HTR-8/SVneo (cell line): ENCODE measurements around the gene ARHGEF38.
A peak's percentile ranks its signal among the peaks of the same experiment; 100 is the strongest.
"Not testable (repeated sequence)": the region's sequence is repeated elsewhere in the genome, so short reads cannot be mapped to it uniquely, and the experiment has no call there.

Experiments used
- DNase-seq: peaks from one replicate; pipeline ENCODE4 v3.0.0; 2011; ENCODE audit warnings: low spot score, mixed read lengths; ENCODE audit not compliant: insufficient read length
- FAIRE-seq: peaks from 2 replicates; lab custom pipeline; 2011; peaks lifted over from hg19 to GRCh38; lab: Jason Lieb, UNC

The ARHGEF38 gene

DNA sequence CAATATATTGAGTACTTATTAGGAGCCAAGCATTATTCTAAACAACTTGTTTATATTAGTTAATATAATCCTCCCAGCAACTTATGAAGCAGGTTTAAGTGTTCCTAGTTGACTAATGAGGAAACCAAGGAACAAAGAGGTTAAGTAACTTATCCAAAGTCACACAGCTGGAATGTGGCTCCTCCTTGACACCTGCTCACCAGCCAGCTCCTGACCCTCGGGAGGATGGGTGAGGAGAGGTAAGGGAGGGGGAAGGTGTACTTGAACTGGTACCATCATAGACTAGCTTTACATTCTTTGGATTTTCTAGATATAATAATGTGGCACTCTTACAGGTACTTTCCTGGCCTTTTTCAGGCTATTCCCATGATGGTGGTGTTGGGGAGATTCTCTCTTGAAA lies 50.7 kb downstream of the ARHGEF38 start:
- FAIRE-seq (no peak), DNase-seq (no peak)

DNA sequence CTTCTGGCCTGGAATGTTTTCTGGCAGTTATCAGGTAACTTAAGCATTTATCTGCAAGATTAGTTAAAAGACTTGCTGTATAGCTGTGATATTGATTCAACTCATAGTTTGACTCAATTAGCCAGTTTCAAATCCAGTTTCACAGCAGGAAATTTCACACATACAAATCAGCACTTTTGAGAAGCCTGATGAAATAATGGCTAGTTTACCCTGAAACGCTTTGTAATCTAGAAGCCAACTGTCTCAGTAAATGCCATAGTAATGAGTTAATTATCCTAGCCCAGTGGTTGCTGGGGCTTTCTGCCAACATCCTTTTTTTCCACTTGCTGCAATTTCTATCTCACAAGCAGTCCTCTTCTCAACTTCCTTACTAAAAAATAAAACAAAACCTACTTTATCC lies 53.1 kb downstream of the ARHGEF38 start:
- DNase-seq, result no peak
- FAIRE-seq, result no peak

DNA sequence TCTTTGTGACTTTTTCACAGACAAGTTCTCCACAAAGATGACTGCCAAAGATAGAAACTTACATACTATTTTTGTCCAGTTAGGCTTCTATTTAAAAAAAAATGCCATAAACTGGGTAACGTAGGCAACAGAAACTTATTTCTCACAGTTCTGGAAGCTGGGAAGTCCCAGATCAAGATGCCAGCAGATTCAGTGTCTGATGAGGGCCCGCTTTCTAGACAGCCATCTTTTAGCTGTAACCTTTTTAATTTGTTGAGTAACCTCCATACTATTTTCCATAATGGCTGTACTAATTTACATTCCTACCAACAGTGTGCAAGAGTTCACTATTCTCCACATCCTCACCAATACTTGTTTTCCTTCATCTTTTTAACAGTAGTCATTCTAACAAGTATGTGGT lies 55.5 kb downstream of the ARHGEF38 start:
- FAIRE-seq, result no peak
- no peak for DNase-seq

DNA sequence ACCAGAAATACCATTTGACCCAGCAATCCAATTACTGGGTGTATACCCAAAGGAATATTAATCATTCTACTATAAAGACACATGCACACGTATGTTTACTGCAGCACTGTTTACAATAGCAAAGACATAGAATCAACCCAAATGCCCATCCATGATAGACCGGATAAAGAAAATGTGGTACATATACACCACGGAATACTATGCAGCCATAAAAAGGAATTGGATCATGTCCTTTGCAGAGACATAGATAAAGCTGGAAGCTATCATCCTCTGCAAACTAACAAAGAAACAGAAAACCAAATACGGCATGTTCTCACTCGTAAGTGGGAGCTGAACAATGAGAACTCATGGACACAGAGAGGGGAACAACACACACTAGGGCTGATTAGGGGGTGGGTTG lies 57.4 kb downstream of the ARHGEF38 start:
- FAIRE-seq, DNase-seq: not testable (repeated sequence)

DNA sequence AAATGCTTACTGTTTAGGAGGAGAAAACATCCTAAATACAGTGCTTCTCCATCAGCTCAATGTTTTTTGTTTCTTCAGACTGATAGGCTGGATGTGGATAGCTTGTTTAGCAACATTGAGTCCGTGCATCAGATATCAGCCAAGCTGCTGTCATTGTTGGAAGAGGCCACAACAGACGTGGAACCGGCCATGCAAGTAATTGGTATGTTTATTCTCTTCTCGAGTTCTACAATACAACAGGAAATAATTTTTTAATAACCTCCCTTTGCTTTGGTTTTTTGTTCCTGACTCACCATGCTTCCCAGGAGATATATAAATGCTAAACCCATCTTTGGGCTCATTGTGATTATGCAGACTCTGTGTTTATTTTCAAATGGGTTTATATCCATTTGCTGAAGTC lies 60.9 kb downstream of the ARHGEF38 start:
- no peak for DNase-seq
- FAIRE-seq, result no peak

DNA sequence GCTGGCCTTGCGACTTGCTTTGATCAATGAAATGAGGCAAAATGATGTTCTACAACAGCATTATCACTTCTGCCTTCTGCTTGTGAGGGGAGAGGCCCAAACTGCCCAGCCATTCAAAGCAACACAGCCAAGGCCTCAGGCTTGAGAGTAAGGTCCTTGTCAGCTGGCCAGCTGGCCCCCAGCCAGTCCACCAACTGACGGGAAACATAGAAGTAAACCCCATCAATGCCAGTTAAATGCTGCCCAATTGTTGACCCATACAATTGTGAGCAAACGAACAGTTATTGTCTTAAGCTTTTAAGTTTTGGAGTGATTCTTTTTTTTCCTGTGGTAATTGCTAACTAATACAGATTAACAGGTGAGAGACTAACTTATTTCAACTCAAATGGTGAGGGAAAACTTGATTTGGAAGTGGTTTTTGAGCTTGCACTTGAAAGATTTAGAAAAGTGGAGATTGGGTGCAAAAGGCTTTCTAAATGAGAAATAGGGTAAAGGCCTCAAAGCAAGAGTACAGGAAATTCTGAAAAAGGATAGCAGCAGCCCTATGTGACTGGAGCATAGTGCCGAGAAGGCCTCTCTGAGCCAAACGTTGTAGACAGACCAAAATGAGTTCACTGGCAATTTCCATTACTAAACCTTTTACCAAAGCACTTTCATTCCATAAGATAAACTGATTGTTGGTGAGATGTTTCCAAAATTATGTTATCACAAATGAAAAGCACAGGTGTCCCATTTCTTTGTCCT lies 66.9 kb downstream of the ARHGEF38 start:
- FAIRE-seq (no peak), DNase-seq (no peak)

DNA sequence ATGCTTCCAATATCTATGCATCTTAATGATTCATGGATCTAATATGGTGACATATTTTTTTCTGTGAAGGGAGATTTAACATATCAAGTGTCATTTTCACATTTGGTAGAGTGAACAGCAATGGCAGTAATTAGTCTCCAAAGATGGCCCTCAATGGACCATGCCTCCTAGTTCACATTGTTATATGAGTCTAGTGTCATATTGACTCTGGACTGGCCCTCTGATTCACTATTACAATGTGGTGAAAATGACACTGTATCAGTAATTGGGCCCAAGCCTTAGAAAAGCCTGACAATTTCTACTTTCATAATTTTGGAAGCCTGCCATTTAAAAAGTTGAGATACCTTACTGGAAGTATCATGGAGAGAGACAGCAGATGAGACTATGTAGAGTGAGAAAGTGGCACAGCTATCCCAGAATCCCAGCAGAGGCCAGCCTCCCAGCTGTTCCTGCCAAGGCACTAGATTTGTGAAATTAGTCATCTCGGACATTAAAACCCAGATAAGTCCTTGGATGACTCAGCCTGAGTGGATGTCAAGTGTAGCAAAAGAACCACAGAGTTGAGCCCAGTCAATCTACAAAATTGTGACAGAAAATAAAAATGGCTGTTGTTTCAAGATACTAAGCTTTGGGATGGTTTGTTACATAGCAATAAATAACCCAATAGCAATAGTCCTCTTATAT lies 68.4 kb downstream of the ARHGEF38 start:
- no peak for FAIRE-seq
- peak; percentile 7 for DNase-seq

DNA sequence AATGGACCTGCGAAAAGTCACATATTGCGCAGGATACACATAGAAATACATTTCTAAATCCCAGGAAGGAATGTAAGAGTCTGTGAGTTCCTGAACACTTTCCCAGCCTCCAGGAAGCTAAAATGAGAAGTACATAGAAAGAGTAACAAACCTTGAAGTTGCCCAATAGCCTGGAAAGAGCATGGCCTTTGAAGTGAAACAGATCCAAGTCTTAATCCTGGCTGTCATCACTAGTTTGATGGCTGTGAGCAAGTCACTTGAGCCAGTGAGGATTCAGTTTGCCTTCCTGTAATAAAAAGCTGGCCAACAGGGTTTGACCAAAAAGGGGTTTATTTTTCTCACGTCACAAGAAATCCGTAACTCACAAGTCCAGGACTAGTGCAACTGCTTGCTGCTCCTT lies 69.8 kb downstream of the ARHGEF38 start:
- FAIRE-seq (no peak), DNase-seq (no peak)

DNA sequence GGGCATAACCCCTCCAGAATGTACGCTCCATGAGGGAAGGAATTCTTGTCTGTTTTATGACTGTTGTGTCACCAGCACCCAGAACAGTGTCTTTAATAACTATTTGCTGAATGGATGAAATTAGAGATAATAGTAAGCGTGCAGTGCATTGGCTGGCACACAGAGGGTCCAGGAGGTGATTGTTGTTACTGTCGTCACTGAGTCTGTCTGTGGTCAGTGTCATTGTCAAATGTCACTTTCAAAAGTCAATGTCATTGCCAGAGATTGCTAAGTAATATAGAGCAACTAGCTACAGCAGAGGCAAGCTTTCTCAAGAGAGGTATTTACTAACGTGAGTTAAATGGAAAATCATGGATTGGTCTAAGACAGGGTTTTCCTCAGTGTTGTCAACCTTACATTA lies 70.7 kb downstream of the ARHGEF38 start:
- FAIRE-seq (no peak), DNase-seq (no peak)

DNA sequence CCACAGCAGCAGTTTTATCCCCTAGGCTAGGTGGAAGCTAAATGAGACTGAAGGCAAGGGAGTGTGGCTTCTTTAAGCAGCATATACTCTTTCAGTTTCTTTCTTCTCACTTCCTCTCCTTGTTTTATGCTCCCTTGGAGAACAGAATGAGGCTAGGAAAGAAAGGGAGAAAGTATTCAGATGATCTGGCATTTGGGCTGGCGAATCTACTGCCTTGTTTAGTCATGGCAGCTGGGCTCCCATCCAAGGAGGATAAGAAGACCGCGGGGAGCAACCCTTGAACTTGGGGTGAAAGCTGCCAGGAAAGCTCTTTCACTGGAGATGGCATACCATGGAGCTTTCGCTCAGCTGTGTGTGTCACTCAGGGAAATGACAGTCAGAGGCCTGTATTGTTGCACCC lies 72.1 kb downstream of the ARHGEF38 start:
- no peak for FAIRE-seq

DNA sequence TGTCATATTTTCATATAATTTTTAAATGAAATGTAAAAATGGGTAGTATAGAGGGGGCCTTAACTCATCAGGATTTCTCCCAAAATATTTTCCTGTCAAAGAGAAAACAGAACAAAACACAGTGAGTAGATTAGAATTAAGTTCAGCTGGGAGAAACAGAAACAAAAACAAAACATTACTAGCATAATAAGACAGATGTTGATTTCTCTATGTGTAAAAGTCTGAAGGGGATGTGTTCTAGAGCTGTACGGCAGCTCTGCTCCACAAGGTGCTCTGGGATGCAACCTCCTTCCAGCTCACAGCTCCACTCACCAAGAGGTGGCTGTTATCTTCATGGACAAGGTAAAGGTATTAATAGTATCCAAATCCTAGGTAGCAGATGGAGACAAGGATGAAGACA lies 72.8 kb downstream of the ARHGEF38 start:
- no peak for FAIRE-seq
- DNase-seq, result no peak

More for the DNA sequence above, 72.1 kb downstream of the ARHGEF38 start:
- DNase-seq, result no peak

DNA sequence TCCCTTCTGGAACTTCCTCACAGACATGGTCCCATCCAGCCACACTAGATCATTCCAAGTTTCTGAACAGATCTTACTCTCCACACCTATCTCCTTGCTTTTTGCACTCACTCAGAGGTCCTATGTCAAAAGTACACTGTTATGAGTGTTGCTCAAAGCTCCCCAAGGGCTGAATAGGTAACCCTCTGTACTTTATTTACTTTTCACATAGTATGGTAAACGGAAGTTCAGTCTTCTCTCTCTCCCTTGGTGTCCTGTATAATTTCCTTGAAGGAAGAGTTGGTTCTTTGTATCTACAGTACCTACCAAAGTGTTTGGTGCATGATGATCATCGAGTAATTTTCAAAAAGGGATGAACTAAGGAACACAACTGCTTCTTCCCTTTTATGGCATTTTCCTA lies 74.4 kb downstream of the ARHGEF38 start:
- no peak for FAIRE-seq
- no peak for DNase-seq

DNA sequence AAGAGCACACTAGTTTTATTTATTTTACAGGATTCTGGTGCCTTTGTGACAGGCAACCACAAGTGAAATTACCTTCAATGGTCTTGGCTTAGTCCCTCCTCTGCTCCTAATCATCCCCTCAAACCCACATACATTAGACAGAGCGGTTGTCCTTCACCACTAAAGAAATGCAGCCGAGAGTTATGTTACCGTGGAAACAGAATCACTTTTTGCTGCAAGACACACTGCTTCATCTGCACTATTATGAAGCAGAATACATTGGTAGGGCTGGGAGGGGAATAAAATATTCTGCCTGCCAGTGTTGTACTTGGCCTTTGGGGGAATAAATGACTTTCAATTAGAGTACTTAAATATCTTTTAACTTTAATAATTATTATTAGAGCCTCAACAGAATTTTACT lies 75.2 kb downstream of the ARHGEF38 start:
- DNase-seq (no peak), FAIRE-seq (no peak)

DNA sequence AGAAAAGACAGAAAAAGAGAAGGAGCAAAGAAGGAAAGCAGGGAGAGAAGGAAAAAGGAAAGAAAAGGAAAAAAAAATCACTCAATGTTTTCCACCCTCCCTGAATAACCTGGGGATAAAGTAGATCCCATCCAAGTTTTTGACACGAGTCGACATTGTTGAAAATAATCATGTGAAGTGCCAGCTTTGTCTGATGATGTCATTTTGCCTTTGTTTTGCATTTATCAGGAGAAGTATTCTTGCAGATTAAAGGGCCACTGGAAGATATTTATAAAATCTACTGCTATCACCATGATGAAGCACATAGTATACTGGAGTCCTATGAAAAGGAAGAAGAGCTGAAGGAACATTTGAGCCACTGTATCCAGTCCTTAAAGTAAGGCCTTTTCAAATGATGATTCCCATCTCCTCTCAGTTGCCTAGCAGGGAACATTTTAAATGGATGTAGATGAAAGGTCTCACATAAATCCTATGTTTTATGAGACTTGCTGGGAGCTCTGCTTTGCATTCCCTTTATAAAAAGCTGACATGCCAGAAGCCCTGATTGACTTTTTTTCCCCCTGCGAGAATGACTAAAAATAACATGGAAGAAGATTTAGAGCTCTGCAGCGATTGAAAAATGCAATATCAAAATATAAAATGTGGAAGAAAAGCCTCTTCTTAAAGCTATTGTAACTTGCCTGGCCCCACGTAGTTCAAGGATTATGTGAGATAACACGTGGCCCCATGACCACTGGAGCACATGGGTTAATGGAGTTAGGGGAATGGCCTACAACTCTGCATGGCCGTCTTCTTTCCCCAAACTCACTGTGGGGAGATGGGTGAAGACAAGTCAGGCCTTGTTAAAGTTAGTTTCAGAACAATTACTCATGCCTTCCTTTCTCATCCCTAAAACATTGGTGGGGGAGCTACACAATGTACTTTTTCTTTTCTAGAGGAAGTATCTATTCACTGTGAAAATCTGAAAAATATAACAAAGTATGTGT lies 78.5 kb downstream of the ARHGEF38 start:
- DNase-seq (no peak), FAIRE-seq (no peak)

DNA sequence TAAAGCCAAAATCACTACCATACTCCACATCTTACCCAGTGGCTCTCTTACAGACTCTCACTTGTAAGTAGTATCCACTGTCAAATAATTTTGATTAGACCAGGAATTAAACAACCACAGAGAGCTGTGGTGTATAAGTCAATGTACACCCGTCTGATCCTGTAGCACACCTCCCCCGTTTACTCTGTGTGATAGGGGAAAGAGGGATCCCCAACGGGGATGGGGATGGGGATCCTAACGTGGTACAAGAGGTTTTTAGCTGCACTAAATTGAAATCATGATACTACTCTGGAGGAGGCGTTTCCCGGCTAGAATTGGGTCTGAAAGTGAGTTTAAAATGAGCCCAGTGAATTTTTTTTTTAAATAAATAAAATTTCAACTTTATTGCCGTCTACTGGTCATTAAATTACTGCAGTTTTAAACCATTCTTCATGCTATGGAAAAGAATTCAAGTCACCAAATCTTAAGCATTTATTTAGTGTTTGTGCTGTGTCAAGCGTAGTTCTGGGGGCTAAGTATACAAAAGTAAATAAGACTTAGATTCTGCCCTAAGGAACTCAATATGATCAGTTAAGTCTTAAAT lies 79.5 kb downstream of the ARHGEF38 start:
- DNase-seq (no peak), FAIRE-seq (no peak)

DNA sequence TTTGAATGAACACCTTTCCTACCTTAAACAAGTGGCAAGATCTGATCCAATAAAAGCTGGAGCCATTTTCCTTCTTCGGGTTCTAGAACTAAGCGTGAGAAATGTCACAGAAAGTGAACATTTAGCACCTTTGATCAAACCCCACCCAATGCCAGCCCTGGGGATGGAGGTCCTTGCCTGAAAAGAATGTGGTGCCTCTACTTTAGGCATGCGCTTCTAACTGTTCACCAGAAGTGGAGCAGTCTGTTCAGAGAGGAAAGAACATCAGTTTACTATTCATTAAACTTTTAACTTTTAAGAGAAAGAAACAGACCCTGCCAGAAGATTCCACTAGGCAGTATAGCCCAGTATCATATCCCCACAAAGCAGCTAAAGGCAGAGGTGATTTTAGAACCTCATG lies 80.2 kb downstream of the ARHGEF38 start:
- no peak for FAIRE-seq
- DNase-seq, result no peak

DNA sequence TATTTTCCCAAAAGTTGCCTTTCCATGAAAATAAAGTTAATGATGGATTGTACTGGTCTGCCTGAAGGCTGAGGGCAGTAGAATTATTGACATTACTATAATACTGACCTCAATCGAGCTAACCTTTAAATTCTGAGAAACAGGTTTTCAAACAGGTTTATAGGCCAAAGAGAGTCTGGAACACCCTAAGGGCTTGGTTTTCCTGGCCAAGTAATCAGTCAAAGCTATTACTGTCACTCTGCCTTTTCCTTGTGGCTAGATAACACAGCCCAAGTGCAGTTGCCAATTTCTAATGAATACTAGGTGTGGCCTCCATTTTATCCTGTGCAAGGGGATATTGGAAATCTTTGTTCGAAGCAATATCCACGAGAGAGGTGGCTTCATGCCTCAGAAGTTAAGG lies 80.8 kb downstream of the ARHGEF38 start:
- DNase-seq, result no peak
- FAIRE-seq, result no peak

DNA sequence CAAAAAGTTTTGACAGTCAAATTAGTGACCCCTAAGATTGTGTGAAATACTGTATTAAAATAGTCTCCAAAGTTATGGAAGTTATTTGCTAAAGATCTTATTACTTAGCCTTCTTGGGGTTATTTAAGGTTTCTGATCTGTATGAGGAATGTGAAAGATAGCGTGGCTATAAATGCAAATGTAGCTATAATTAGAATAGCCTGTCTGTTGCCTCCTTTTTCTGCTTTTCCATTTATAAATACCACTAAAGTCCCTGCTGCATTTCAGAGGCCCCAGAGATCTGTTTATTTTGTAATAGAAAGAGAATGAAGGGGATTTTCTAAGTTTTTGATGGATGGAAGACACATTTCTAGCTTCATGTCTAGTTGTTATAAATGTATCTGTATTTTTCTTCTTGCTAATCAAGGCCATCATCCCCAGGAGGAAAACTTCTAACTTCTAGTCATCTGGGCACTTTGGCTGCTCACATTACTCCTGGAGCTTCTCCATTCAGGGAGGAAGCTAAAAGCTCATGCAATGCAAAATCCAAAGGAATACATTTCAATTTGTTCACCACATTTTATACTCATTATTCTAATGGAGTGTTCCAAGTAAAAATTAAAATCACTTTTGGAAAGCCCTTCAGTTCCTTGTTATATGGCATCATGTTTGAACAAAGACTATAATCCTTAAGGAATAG lies 82.1 kb downstream of the ARHGEF38 start:
- DNase-seq (no peak), FAIRE-seq (no peak)

DNA sequence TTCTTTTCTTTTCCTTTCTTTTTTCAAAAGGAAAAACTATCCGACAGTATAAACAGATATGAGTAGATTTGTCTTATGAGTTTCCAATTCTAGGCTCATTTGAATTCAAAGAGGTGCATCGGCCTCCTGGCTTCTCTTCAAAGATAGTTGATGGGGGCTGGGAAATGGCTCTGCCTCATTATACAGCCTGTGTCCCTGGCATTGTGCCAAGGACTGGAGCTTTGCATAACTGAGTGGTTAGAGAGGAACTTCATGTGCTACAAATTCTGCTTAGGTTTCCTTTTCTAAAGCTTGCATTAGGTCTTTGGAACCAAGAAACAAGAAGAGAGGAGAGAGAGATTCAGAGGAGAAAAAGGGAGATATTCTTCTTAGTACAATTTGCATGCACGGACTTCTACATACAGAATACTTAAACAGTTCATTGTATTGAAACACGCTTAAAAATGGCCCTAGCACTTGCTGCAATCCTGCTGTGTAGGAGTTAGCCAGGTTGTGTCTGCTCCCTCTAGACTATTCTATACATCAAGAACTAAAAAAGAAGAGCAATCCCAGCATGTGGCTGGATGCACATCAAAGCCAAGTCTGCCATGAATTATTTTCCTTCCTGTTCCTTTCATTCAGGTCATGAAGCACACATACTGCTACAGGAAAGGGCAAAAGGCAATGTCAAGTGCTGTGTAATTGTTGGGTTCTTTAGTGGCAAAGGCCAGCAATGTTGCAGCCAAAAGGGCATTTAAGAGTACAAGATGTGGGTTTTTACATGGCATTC lies 85.2 kb downstream of the ARHGEF38 start:
- DNase-seq (no peak), FAIRE-seq (no peak)
